HepG2 (cell line): ENCODE data around the gene MAP3K7CL. TPM values are rescaled to one million over a fixed set of nuclear protein-coding genes. Genes with fewer than 3 reads are reported as not detected.

Source experiments
- ATAC-seq: fragments of 200-7000 bp; cut with Tn5 transposase; 3 replicates; pipeline ENCODE4 v1.9.1; 2020; ENCODE audit warnings: mild to moderate bottlenecking, moderate library complexity
- BruUV-seq: library from RNA; stranded (reverse); fragments of 400-500 nt; replicated peaks from 2 replicates; lab custom pipeline; 2021; lab: Mats Ljungman, UMichigan
- CTCF ChIA-PET: fragments of 300-600 bp; formaldehyde crosslinking; extraction: SDS; loops from one replicate; lab custom pipeline; 2021; ENCODE audit warnings: low total read pairs, inconsistent platforms, low intra/inter-chr PET ratio; lab: Yijun Ruan, JAX
- POLR2A ChIA-PET: fragments of 350-600 bp; sonication (Branson Sonifier 250); formaldehyde crosslinking; loops from one replicate; lab custom pipeline; 2020; ENCODE audit warnings: antibody characterized with exemption, inconsistent platforms; lab: Yijun Ruan, JAX
- DNase-seq: peaks from one replicate; pipeline ENCODE4 v3.0.0-alpha.2; 2015; ENCODE audit warnings: low spot score
- FAIRE-seq: peaks from 3 replicates; lab custom pipeline; 2011; peaks lifted over from hg19 to GRCh38; lab: Jason Lieb, UNC
- H2AFZ ChIP-seq: one replicate; pipeline ENCODE4 v1.6.1; 2011; ENCODE audit warnings: low read length, inconsistent platforms
- H3K27ac ChIP-seq: fragments of 300-600 bp; 3 replicates; pipeline ENCODE4 v1.8.0; 2011; ENCODE audit warnings: mixed run types, mild to moderate bottlenecking, mixed read lengths, low read length, inconsistent platforms; ENCODE audit not compliant: insufficient read depth; ENCODE audit errors: extremely low read length
- H3K27me3 ChIP-seq, 2 experiments: fragments of 200-600 bp in 1 of 2; 2 replicates in 1 of 2; 3 replicates in 1 of 2; pipeline versions ENCODE4 v1.6.0 to v1.8.0; 2011; ENCODE audit warnings: low read length in 2 of 2, mild to moderate bottlenecking in 2 of 2, moderate library complexity in 2 of 2, inconsistent platforms in 1 of 2; ENCODE audit not compliant: insufficient read depth in 2 of 2, control insufficient read depth in 1 of 2
- H3K36me3 ChIP-seq, 2 experiments: fragments of 200-600 bp in 1 of 2; replicated peaks in 1 of 2; 2 replicates in 1 of 2; 3 replicates in 1 of 2; pipeline versions ENCODE4 v1.5.1 to v1.8.0; 2011; ENCODE audit warnings: low read length in 2 of 2, inconsistent platforms in 1 of 2; ENCODE audit not compliant: insufficient read depth in 2 of 2, control insufficient read depth in 1 of 2
- H3K4me1 ChIP-seq: 2 replicates; pipeline ENCODE4 v1.5.1; 2012; ENCODE audit warnings: low read length, inconsistent platforms; ENCODE audit not compliant: insufficient read depth
- H3K4me2 ChIP-seq: 2 replicates; pipeline ENCODE4 v1.6.0; 2011; ENCODE audit warnings: low read depth, low read length, inconsistent platforms
- H3K4me3 ChIP-seq, 3 experiments: fragments of 200-600 bp in 1 of 3; sonication (generic), shearing (Covaris generic) in 1 of 3; replicated peaks in 1 of 3; 2 replicates each; pipeline ENCODE4 v1.5.1; 2011 to 2016; ENCODE audit warnings: low read length in 3 of 3, inconsistent platforms in 2 of 3, low read depth in 2 of 3, mild to moderate bottlenecking in 2 of 3, control low read depth in 1 of 3, mixed read lengths in 1 of 3; ENCODE audit not compliant: insufficient read depth in 1 of 3
- H3K79me2 ChIP-seq: one replicate; pipeline ENCODE4 v1.6.1; 2011; ENCODE audit warnings: low read length, inconsistent platforms; ENCODE audit not compliant: insufficient read depth
- H3K9ac ChIP-seq: 2 replicates; pipeline ENCODE4 v1.6.0; 2011; ENCODE audit warnings: mild to moderate bottlenecking, low read depth, low read length, inconsistent platforms; ENCODE audit not compliant: insufficient read depth
- H3K9me3 ChIP-seq: 2 replicates; pipeline ENCODE4 v1.5.1; 2012; ENCODE audit warnings: mild to moderate bottlenecking, low read length
- H4K20me1 ChIP-seq: 2 replicates; pipeline ENCODE4 v1.6.0; 2011; ENCODE audit warnings: inconsistent platforms, mild to moderate bottlenecking, low read length, moderate library complexity; ENCODE audit not compliant: insufficient read depth
- E2F1 ChIP-seq: sonication (generic); formaldehyde crosslinking; IDR thresholded peaks from 2 replicates; pipeline ENCODE4 v1.5.0; 2020; ENCODE audit warnings: missing genetic modification reagents
- ELK4 ChIP-seq: sonication (generic); formaldehyde crosslinking; IDR thresholded peaks from 2 replicates; pipeline ENCODE4 v1.9.0; 2021; ENCODE audit warnings: missing genetic modification reagents, borderline replicate concordance
- SMAD1 ChIP-seq: sonication (generic); formaldehyde crosslinking; IDR thresholded peaks from 2 replicates; pipeline ENCODE4 v1.4.0; 2020; ENCODE audit warnings: missing genetic modification reagents, low read depth, mild to moderate bottlenecking, borderline replicate concordance
- ZBTB7A ChIP-seq: sonication (generic); formaldehyde crosslinking; IDR thresholded peaks from 2 replicates; pipeline ENCODE4 v1.8.0; 2022; ENCODE audit warnings: mild to moderate bottlenecking, missing genetic modification reagents
- ZNF20 ChIP-seq: sonication (generic); formaldehyde crosslinking; IDR thresholded peaks from 2 replicates; pipeline ENCODE4 v1.4.0; 2020; ENCODE audit warnings: mild to moderate bottlenecking, moderate library complexity, missing genetic modification reagents
- ZNF468 ChIP-seq: sonication (generic); formaldehyde crosslinking; IDR thresholded peaks from 2 replicates; pipeline ENCODE4 v1.8.0; 2022; ENCODE audit warnings: mild to moderate bottlenecking, moderate library complexity, missing genetic modification reagents
- ZNF780A ChIP-seq: sonication (generic); formaldehyde crosslinking; IDR thresholded peaks from 2 replicates; pipeline ENCODE4 v1.8.0; 2022; ENCODE audit warnings: mild to moderate bottlenecking, missing genetic modification reagents, moderate library complexity
- ZNF816 ChIP-seq: sonication (generic); formaldehyde crosslinking; IDR thresholded peaks from 2 replicates; pipeline ENCODE4 v1.8.0; 2022; ENCODE audit warnings: missing genetic modification reagents, mild to moderate bottlenecking, borderline replicate concordance
- in situ Hi-C: cut with HindIII; loops from 2 replicates; pipeline ENCODE4 v1.10.0; 2017; ENCODE audit warnings: low pct_unique_long_range_greater_than_20kb; ENCODE audit not compliant: extremely low pct_ligation_motif_present
- intact Hi-C: fragments of 100-400 bp; cut with micrococcal nuclease; formaldehyde crosslinking; loops from one replicate; pipeline ENCODE4 v1.10.0; 2022; ENCODE audit not compliant: unreplicated experiment
- polyA plus RNA-seq, 8 experiments: library from polyadenylated mRNA; depleted of rRNA in 3 of 8; stranded (reverse) in 7 of 8; unstranded in 1 of 8; fragments of >200 nt; fragmentation: Illumina TruSeq in 4 of 8; extraction: Trizol in 4 of 8; gene quantifications; 2 replicates each; pipeline versions ENCODE4 v1.2.1 to v1.2.3, GENCODE V29; 2011 to 2016; ENCODE audit warnings: low read depth in 4 of 8, missing spikeins in 1 of 8, mixed read lengths in 1 of 8; ENCODE audit not compliant: insufficient read depth in 1 of 8
- total RNA-seq, 5 experiments: library from RNA; depleted of rRNA; stranded (reverse); fragments of >200 nt; fragmentation: Illumina TruSeq; extraction: Trizol; gene quantifications; 2 replicates each; pipeline ENCODE4 v1.2.3, GENCODE V29; 2016; ENCODE audit warnings: low read depth in 1 of 5

MAP3K7CL gene
- total and polyA plus RNA-seq, 2 of the 13 experiments (the other 11 are each of a cell fraction or from before 2014, with no cell fraction given), result 0.04 to 0.15 TPM

GRCh38 chr21:29124645-29125044, 5.8 kb upstream of the MAP3K7CL start:
- no peak overlapping the region for H2AFZ ChIP-seq
- FAIRE-seq, result no peak
- in situ Hi-C loops (no loop called here), intact Hi-C loops (no loop called here)
- BruUV-seq, result no TSS peak
- ChIA-PET CTCF (no interaction called here), POLR2A (no interaction called here)
- no peak for TF ChIP-seq ELK4 (CRISPR knock-in tag)
- TF ChIP-seq ZNF20 (CRISPR knock-in tag), result no peak
- no peak for TF ChIP-seq E2F1 (CRISPR knock-in tag)
- no peak for TF ChIP-seq ZNF468
- no peak for TF ChIP-seq SMAD1 (CRISPR knock-in tag)
- TF ChIP-seq ZNF780A (CRISPR knock-in tag), result no peak
- no peak for TF ChIP-seq ZNF816 (CRISPR knock-in tag)
- no peak for TF ChIP-seq ZBTB7A (CRISPR knock-in tag)
- H3K4me1 ChIP-seq, result no peaks in the 10 kb centered on the region
- no peak overlapping the region for H3K9ac ChIP-seq
- no peaks in the 10 kb centered on the region for H3K27me3 ChIP-seq
- no peak overlapping the region for H3K4me3 ChIP-seq
- H3K9me3 ChIP-seq, result no peaks in the 10 kb centered on the region
- H3K27ac ChIP-seq, result no peak overlapping the region
- no peaks in the 10 kb centered on the region for H3K79me2 ChIP-seq
- no peaks in the 10 kb centered on the region for H3K36me3 ChIP-seq
- no peak overlapping the region for H3K4me2 ChIP-seq
- DNase-seq, result no peak
- no peak for ATAC-seq
- H4K20me1 ChIP-seq, result no peaks in the 10 kb centered on the region
